NCI-H345 treated with DMSO at 0.1 percent for 48 hours (cell line): Measurements from ENCODE around the gene DYNC1I1.
A peak's percentile ranks its signal among the peaks of the same experiment; 100 is the strongest.

ENCODE experiments used
- DNase-seq: peaks from one replicate; lab custom pipeline; 2025; ENCODE audit not compliant: unreplicated experiment; lab: John Stamatoyannopoulos, UW

DYNC1I1 gene

DNA sequence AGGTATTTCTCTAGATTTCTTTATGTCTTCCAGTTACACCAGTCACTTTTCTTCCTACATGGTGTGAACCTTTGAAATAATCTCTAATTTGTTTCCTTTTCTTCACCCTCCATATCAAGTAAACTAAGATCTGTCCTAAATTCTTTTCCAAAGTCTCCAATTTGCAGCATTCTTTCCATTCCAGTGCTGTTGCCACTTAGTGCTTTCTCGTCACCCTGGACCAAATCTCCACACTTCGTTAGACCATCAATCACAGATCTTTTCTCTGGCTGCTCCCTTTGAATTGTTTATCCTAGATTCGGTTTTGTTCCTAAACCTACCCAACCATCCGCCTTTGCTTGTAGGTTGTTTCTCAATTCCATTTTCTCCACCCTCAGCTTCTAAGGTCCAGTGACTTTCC lies 74.7 kb downstream of the DYNC1I1 start:
- no peak for DNase-seq

DNA sequence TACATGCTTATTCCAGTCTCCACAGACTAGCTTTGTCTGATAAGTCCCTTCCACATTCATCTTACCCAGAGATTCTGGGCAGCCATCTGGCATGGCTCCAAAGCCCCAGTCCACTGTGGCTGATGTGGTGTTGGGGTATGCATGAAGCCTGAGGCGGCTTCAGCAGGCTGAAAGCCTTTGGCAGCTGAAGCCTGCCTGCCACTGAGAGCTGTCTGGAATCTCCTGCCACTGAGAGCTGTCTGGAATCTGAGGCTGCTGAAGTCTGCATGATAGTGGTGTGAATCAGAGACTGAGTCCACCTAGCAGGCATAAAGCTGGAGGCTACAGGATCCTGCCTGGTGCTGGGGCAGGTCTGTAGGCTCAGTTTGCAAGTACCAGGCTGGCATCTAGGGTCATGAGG lies 87.1 kb downstream of the DYNC1I1 start:
- DNase-seq = no peak

DNA sequence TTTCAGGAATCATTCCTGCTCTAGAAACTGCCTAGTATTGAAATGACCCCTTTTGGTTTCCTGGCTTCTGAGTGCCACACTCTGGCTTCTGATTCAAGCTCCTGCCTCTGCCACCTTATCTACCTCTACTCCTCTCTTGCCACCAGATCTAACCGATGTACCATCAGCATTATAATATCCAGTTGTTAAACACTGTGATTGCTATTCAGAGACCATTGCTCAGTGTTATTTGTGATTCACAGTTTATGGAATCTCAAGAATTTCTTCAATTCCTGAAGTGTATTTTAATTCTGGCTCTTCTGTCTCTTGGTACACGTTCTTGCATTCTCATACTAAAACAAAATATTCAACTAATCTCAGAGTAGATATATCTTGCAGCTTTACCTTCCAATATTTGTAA lies 88.7 kb downstream of the DYNC1I1 start:
- DNase-seq = no peak

DNA sequence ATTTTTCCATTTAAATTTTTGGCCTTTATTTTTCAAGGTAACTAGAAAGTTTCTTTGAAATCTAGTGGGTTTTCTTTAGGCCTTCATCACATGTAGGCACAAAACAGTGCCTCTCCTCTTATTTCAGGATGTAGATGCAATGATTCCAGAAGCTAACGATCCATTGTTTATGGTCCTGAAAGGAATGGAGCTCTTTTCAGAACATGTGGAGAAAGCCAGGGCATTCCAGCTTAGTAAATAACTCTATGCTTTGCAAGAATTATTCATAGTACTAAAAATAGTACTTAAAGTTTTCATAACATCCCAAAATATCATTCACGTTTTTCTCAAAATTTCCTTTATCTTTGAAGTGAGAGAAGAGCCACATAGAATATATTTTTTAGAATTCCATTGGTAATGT lies 91.3 kb downstream of the DYNC1I1 start:
- no peak for DNase-seq

DNA sequence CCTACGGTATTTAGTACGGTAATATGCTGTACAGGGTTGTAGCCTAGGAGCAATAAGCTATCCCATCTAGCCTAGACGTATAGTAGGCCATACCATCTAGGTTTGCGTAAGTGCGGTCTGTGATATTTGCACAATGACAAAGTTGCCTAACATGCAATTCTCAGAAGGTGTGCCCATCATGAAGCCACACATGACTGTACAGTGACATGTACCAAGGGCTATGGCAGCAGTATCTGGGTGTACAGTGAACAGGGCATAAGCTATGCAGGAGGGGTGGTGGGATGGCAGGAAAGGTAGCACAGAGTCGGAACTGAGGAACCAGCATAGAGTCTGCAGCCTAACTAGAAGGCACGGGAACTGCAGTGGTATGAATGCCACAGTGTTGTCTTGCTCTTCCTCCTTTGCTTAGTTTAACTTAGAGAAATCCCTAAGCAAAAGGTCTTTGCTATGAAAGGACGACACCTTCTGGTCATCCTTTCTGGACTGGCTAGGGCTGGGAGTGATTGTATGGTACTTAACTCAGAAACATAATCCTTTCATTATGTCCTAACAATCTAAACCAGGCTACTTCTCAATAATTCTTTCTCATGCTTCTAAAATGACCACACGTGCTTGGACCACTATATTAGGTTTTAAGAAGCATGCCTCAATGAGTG lies 93.5 kb downstream of the DYNC1I1 start:
- no peak for DNase-seq

DNA sequence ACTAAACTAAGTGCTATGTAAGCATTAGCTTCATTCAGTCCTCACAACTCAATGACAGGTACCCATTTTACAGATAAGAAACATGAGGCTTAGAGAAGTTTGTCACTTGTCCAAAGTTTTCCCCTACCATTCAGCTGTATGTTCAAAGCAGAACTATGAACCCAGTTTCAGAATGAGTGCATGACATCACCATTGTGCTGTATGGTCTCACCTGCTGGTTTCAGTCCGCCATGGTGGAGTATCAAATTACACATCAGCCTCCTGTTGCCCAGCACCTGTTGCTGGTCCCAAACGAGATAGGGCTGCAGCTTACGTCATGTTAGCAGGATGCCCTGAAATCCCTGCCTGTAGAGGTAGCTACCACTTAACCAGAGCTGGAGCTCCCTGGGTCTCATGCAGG lies 95.0 kb downstream of the DYNC1I1 start:
- peak; percentile 3 for DNase-seq

DNA sequence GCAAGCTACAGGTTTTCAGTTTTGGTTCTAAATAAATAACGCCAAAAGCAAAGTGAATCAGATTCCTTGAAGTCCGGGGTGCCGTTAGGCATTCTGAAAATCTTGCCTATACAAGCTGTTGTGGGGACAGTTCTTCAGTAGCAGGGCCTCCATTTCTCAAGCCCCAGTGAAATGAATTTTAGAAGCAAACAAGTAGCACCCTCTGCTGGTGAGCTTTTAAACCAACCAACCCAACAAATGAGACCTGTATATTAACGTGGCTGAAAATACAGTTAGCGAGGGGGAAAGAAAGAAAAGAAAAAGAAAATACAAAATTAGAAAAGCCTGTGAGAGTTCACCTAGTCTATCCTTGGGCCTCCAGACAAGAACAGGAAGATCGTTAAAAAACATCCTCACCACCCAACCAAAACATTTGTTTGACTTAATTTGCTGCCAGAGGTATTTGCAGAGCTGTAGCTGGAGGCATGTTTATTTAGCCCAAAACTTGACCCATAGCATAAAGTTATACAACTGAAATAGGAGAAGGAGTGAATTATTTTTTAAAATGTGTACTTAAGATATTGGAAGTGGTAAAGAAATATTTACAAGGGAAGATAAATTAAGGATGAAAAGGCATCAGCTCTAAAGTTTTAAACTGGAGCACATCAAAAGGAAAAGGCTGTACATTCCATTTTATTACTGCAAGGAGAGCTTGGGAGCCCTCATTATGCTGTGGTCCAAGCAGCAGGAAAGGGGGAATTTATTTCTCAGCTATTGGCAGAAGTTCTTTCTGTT lies 98.9 kb downstream of the DYNC1I1 start:
- DNase-seq = peak; percentile 14

DNA sequence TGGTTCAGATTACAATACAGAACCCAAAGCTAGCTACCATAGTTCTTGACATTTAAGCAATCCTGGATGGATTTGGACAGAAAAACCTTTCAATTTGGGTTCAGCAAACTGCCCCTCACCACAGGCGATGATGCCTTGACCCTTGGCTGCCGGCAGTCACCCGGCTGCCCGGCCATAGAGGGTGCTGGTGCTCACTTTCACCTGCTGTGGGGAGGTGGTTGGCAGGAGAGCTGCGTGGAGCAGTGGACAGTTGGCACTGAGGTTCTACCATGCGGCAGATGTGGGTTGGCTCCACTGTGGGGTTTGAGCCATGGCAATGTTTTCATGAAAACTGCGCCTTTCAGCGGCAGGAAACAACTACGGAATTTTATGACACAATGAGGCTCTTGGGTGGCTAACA lies 99.5 kb downstream of the DYNC1I1 start:
- no peak for DNase-seq

DNA sequence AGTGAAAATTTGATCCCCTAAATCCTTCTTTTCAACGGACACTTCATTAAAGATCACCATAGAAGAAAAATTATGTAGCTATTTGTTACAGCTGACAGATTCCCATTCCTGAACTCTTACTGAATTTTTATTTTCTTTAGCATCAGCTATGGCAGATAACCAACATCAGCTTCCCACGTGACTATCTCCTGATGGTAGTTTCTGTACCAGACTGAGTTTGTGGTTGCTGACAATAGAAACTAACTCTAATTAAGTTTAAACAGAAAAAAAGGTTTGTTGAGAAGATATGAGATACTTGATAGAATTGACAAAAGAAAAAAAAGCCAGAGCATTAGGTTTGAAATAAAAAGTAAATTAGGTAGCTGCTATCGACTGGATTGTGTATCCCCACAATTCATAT lies 101.8 kb downstream of the DYNC1I1 start:
- DNase-seq = no peak

DNA sequence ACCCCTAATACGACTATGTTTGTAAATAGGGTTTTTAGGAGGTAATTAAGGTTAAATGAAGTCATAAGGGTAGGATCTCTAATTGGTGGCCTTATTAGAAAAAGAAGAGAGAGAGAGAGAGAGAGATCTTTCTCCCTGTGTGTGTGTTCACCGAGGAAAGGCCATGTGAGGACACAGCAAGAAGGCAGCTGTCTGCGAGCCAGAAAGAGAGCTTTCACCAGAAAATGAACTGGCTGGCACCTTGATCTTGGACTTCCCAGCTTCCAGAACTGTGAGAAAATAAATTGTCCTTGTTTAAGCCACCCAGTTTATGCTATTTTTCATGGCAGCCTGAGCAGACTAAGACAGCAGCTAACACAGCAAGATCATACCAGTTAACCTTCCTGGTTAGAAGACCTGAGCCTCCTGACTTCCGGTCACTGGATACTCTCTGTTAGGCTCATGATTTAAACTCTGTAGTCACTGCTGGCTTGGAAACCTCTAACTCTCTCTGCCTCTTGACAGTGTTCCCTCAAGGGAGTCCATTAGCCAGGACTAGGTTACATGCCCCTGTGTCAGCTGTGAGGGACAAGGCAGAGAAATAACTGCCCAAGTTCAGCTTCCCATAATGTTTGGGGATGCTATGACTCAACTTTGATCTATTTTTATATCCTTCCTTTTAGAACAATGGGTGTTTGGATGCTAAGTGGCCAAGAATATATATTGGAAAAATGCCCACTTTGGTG lies 102.3 kb downstream of the DYNC1I1 start:
- DNase-seq = no peak

DNA sequence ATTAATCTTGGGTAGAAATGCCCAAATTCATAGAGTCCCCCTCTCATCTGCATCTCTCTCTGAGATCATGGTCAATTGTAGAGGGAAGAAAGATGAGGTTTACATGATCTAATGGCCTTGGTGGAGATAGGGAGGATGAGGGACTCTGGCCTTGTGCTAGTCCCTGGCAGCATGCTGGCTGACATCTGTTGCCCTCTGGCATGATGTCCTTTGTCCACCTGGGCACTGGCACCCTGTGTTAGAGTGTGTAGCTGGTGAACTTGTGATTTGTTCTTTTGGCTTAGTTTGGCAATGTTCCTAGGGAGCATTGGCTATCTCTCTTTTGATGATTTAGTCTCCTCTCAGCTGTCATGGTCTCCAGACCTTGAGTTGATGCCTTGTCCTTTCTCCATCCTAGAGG lies 103.2 kb downstream of the DYNC1I1 start:
- no peak for DNase-seq

DNA sequence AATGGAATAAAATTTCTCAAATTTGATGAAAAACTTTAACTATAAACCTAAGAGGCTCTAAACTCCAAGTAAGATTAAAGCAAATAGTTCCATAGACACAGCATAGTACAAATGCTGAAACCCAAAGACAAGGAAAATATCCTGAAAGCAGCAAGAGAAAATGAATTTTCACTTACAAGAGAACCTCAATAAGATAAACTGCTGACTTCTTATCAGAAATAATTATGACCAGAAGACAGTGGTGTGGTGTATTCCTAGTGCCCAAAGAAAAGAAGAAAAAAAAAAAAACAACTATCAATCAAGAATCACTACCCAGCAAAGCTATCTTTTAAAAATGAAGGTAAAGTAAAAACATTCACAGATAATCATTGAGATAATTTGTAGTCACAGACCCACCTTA lies 106.3 kb downstream of the DYNC1I1 start:
- DNase-seq = no peak

DNA sequence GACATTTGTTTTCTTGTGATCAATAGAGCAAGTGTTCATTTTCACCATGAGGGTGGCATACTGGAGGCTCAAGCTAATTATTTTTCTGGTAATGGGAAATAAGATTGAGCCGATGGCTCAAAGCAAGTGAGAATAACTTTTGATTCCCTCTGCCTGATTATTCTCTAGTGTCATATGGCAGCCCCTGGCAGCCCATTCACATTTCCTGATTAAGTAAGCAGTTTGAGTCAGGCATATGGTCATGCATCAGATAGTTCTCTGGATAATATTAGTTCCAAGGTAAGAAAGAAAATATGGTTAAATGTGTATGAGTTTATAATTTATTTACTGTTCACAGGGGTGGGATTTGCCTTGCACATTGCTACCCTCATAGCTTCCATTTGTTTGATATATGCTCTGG lies 109.2 kb downstream of the DYNC1I1 start:
- no peak for DNase-seq

DNA sequence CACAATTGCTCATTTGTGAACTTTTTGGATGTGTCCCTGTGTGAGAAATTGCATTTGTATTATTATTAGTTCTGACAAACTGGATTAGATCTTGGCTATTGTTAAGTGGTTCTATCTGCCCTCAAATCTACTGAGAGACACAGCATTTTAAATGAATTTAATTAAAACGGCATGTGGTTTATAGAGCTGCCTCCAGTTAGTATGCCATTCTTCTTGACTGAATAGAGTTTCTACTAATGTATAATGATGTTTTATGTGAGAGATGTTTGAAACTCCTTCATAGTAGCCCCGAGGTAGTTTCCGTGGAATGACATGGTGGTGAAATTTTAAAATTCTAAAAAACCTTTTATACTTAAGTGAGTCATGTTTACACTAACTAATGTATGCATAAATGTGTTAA lies 110.9 kb downstream of the DYNC1I1 start:
- no peak for DNase-seq

DNA sequence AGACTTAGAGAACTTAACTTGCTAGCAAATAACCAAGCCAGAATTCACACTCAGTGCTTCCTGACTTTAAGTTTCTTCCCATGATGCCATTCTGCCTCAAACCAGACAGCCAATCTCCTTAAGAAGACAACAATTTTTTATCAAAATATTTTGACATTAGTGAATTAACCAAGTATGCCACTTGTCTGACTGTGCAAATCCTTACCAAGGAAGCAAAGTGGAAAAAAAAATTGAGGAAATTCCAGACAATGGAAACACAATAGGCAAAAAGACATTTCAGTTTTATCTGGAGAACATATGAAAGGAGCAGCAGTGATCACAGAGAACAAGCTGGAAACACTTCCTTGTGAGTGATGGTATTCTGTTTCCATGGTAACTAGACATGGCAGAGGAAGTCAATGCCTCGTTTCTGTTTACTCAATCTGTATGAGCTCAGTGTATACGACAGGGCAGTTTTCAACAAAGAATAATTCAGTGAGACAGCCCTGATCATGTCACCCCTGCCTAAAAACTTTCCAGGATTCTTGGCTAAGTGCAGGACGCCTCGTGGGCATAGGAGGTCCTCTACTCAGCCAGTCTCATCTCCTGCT lies 114.2 kb downstream of the DYNC1I1 start:
- DNase-seq = no peak

DNA sequence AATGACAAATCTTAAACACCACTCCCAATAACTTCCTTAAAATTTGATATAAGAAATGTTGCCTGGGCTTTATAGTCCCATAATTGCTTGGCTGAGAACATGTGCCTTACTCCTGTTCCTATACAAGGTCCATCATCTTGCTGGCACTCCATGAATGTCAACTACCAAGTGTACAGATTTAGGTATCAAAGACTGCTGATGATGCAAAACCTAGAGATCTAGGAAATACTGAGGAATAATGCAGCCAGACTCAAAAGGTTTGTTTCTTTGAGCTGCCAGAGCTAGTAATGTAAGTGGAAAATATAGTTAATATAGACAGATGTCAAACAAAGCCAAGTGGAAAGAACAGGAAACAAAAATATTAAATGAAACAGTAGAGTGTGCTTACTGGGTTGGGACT lies 121.1 kb downstream of the DYNC1I1 start:
- no peak for DNase-seq

DNA sequence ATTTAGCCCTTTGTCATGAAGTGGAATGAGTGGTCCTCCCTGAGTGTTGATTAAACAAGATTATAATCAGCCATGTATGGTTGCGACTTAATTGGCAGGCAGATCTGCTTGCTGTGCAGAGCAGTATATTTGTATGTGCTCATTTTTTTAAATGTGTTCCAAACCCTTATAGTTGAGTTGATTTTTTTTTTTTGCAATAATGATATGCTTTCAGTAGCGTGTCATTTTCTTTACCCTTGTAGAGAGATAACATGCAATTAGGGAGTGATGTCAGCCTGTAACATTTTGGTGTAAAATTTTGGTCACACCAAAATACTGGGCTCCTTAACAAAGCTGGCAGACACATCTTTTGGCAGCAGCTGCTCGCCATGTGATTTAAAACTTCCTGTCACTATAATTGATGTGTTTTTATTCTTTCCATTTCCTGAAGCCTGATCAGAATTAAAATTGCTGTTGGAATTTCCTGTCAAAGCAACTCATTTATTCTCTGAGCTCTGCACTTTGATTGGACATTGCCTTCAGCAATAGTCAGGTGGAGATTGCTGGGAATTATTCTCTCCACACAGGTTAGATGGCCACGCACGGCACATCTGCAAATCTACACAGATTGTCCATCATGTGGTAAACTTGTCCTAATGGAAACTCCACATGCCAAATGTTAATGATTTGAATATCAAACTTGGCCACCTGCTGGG lies 125.3 kb downstream of the DYNC1I1 start:
- peak; percentile 28 for DNase-seq

DNA sequence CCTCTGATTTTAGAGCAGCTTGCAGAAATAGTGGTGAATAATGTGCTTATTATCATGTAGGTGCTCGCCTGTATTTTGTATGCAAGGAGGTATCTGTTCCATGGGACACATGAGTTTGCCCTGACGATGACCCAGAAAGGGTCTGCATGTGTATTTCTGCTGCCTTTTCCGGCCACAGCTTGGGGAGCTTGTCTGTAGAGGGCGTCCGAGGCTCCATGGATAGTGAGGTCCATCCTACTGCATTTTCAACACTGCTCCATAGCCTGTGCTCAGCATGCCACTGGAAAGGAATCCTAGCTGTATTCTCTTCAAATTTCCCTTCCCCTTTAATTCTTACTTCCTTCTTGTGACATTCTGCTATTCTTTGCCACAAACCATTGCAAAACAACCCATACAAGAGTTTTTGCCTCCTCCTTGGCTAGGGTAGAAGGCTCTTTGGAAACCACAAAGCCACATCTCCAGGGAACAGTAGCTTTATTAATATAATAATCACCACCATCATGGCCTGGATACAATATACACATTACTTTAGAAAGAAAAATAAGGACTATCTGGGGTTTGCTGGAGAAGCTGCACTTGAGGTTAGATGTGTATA lies 127.7 kb downstream of the DYNC1I1 start:
- DNase-seq = no peak

DNA sequence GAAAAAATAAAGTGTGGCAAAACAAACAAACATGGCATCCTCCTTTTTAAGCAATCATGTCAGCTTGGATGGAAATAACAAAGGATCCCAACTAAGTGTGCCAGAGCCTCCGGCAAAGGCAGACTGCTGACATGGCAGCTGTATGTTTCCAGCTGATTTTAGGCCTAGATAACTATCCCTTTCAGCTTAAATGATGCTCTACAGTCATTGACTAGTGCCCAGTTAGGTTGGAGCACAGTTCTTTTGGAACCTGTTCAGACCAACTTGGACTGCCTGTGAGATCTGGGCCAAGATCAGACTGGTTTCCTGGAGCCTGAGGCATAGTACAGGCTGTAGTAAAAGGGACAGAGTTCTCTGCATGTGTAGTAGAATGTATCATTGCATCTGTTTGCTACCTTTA lies 128.7 kb downstream of the DYNC1I1 start:
- DNase-seq = no peak

DNA sequence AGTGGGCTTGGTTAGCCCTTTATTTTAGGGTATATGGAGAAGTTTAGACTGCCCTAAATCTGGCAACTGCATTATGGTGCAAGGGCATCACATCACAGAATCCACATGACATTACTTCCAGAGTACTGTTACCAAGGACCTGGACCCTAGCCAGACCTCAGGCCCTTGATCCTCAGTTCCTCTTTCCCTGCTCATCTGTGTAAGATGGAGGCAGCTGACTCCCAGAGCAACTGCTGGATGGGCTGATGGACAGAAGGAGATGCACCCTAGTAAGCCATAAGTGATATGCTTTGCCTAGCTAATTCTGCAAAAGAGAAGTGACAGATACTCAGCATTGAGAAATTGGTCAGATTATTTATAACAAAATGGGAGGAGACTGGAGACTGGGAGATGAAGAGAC lies 131.7 kb downstream of the DYNC1I1 start:
- DNase-seq = no peak

DNA sequence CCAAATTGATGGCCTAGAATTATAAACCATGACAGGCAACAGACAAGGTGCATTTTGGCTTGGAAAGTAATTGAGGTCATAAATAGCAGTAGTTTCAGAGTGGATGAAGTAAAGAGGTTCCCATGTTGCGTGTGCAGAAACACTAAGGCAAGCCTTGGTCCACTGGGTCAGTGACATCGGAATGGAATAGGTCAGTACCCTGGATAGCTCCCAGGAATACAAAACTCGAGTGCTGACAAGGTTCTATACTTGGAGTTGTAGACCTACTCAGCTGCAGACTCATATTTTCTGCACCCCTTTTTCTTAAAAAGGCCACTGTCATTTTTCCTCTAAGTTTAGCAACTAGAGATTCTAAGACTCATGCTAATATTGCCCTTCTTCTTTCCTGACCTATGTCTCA lies 132.8 kb downstream of the DYNC1I1 start:
- no peak for DNase-seq
